RCC 7860 (cell line): Measurements from ENCODE around the gene RFC3.
"Not testable (repeated sequence)": the region's sequence is repeated elsewhere in the genome, so short reads cannot be mapped to it uniquely, and the experiment has no call there.

ENCODE experiments used
- DNase-seq: peaks from one replicate; pipeline ENCODE4 v3.0.0-alpha.2; 2015; ENCODE audit warnings: low spot score
- FAIRE-seq: peaks from 2 replicates; lab custom pipeline; 2012; peaks lifted over from hg19 to GRCh38; lab: Jason Lieb, UNC

The RFC3 gene

GRCh38 chr13:33806470-33807248 lies 11.3 kb upstream of the RFC3 start:
- no peak for DNase-seq
- no peak for FAIRE-seq

GRCh38 chr13:33812829-33813228 lies 5.1 kb upstream of the RFC3 start:
- not testable (repeated sequence) for DNase-seq, FAIRE-seq

- FAIRE-seq = no peak
These were observed 2.9 kb upstream of the RFC3 start for GRCh38 chr13:33815011-33815550.

GRCh38 chr13:33816912-33817311 lies 1.0 kb upstream of the RFC3 start:
- FAIRE-seq (no peak), DNase-seq (no peak)

More at GRCh38 chr13:33815011-33815550, 2.9 kb upstream of the RFC3 start:
- DNase-seq = no peak

GRCh38 chr13:33817513-33817900 lies 442 bp upstream of the RFC3 start:
- FAIRE-seq (no peak), DNase-seq (no peak)

- FAIRE-seq (no peak), DNase-seq (no peak)
These were observed 7.1 kb downstream of the RFC3 start for GRCh38 chr13:33825083-33825482.

GRCh38 chr13:33827139-33827538 lies 9.2 kb downstream of the RFC3 start:
- DNase-seq (no peak), FAIRE-seq (no peak)

- FAIRE-seq = no peak
These were observed 10.6 kb downstream of the RFC3 start for GRCh38 chr13:33828431-33829129.

GRCh38 chr13:33832872-33833271 lies 14.9 kb downstream of the RFC3 start:
- DNase-seq (no peak), FAIRE-seq (no peak)

More at GRCh38 chr13:33828431-33829129, 10.6 kb downstream of the RFC3 start:
- no peak for DNase-seq

- DNase-seq (no peak), FAIRE-seq (no peak)
These were observed 20.7 kb downstream of the RFC3 start for GRCh38 chr13:33838647-33839046.

- DNase-seq (no peak), FAIRE-seq (no peak)
These were observed 22.5 kb downstream of the RFC3 start for GRCh38 chr13:33840402-33840801.

- DNase-seq = no peak
- FAIRE-seq = no peak
These were observed 24.3 kb downstream of the RFC3 start for GRCh38 chr13:33842207-33842606.

GRCh38 chr13:33842986-33843385 lies 25.0 kb downstream of the RFC3 start:
- DNase-seq (no peak), FAIRE-seq (no peak)

- DNase-seq = no peak
- FAIRE-seq = no peak
These were observed 27.8 kb downstream of the RFC3 start for GRCh38 chr13:33845572-33846302.

GRCh38 chr13:33846303-33847062 lies 28.5 kb downstream of the RFC3 start:
- FAIRE-seq = no peak
- no peak for DNase-seq

- DNase-seq (no peak), FAIRE-seq (no peak)
These were observed 31.3 kb downstream of the RFC3 start for GRCh38 chr13:33849211-33849610.

- DNase-seq (no peak), FAIRE-seq (no peak)
These were observed 37.5 kb downstream of the RFC3 start for GRCh38 chr13:33855371-33855895.

- no peak for FAIRE-seq
These were observed 41.8 kb downstream of the RFC3 start for GRCh38 chr13:33859691-33860303.

GRCh38 chr13:33860526-33860925 lies 42.6 kb downstream of the RFC3 start:
- DNase-seq (no peak), FAIRE-seq (no peak)

More at GRCh38 chr13:33859691-33860303, 41.8 kb downstream of the RFC3 start:
- DNase-seq = no peak

- FAIRE-seq (no peak), DNase-seq (no peak)
These were observed 44.1 kb downstream of the RFC3 start for GRCh38 chr13:33862016-33862415.
